CD14-positive monocyte (primary cell): Measurements from ENCODE around the gene LAS1L. TPM values are rescaled to one million over a fixed set of nuclear protein-coding genes. Genes with fewer than 3 reads are reported as not detected.
"Not testable (repeated sequence)": the region's sequence is repeated elsewhere in the genome, so short reads cannot be mapped to it uniquely, and the experiment has no call there.

Source experiments
- DNase-seq, 3 donors: peaks; one replicate each; pipeline ENCODE4 v3.0.0-alpha.2; 2011 to 2022
- H2AFZ ChIP-seq: 2 replicates; pipeline ENCODE4 v1.6.0; 2012; ENCODE audit warnings: mild to moderate bottlenecking, low read depth, low read length, inconsistent platforms; ENCODE audit not compliant: insufficient read depth, poor library complexity, severe bottlenecking
- H3K27ac ChIP-seq, 2 donors: 1 replicate in 1 of 2; 2 replicates in 1 of 2; pipeline ENCODE4 v1.5.1; 2012 to 2013; ENCODE audit warnings: low read length in 2 of 2, control low read depth in 1 of 2, inconsistent platforms in 1 of 2, low read depth in 1 of 2, mild to moderate bottlenecking in 1 of 2
- H3K27me3 ChIP-seq, 2 donors: one replicate each; pipeline versions ENCODE4 v1.6.0 to v1.6.1; 2011 to 2013; ENCODE audit warnings: low read length in 2 of 2; ENCODE audit not compliant: control insufficient read depth in 2 of 2, insufficient read depth in 2 of 2
- H3K36me3 ChIP-seq, 2 donors: replicated peaks in 1 of 2; 1 replicate in 1 of 2; 2 replicates in 1 of 2; pipeline versions ENCODE4 v1.5.1 to v1.6.1; 2012 to 2013; ENCODE audit warnings: low read length in 2 of 2, control low read depth in 1 of 2, inconsistent platforms in 1 of 2, mild to moderate bottlenecking in 1 of 2; ENCODE audit not compliant: insufficient read depth in 2 of 2, control insufficient read depth in 1 of 2
- H3K4me1 ChIP-seq, 2 donors: 1 replicate in 1 of 2; 2 replicates in 1 of 2; pipeline versions ENCODE4 v1.5.1 to v1.6.1; 2012 to 2013; ENCODE audit warnings: low read length in 2 of 2, control low read depth in 1 of 2, inconsistent platforms in 1 of 2, mild to moderate bottlenecking in 1 of 2, moderate library complexity in 1 of 2; ENCODE audit not compliant: insufficient read depth in 2 of 2, control insufficient read depth in 1 of 2
- H3K4me2 ChIP-seq: replicated peaks from 2 replicates; pipeline ENCODE3; 2012; ENCODE audit warnings: low read length, moderate library complexity, mild to moderate bottlenecking; ENCODE audit not compliant: poor library complexity, severe bottlenecking; ENCODE audit errors: extremely low read depth
- H3K4me3 ChIP-seq, 3 experiments: fragments of 200-600 bp in 1 of 3; sonication (generic) in 1 of 3; replicated peaks in 1 of 3; 1 replicate in 2 of 3; 2 replicates in 1 of 3; pipeline ENCODE4 v1.5.1; 2011 to 2013; ENCODE audit warnings: low read length in 3 of 3, mild to moderate bottlenecking in 3 of 3, control low read depth in 2 of 3, low read depth in 2 of 3, inconsistent platforms in 1 of 3, moderate library complexity in 1 of 3
- H3K79me2 ChIP-seq: 2 replicates; pipeline ENCODE4 v1.6.0; 2012; ENCODE audit warnings: mild to moderate bottlenecking, control low read depth, inconsistent platforms, low read length, moderate library complexity; ENCODE audit not compliant: insufficient read depth
- H3K9ac ChIP-seq: 2 replicates; pipeline ENCODE4 v1.6.0; 2017; ENCODE audit warnings: low read length, mild to moderate bottlenecking; ENCODE audit not compliant: insufficient read depth, poor library complexity, severe bottlenecking
- H3K9me3 ChIP-seq, 2 donors: replicated peaks in 1 of 2; 1 replicate in 1 of 2; 2 replicates in 1 of 2; pipeline versions ENCODE4 v1.5.1 to v1.6.1; 2012 to 2013; ENCODE audit warnings: low read length in 2 of 2, control low read depth in 1 of 2; ENCODE audit not compliant: control insufficient read depth in 1 of 2, insufficient read depth in 1 of 2
- H4K20me1 ChIP-seq: 2 replicates; pipeline ENCODE4 v1.6.0; 2012; ENCODE audit warnings: mild to moderate bottlenecking, low read length, control low read depth, moderate library complexity; ENCODE audit not compliant: insufficient read depth
- H3K27ac Mint-ChIP-seq, 7 donors: one replicate each; pipeline ENCODE4 v1.8.0; 2020; ENCODE audit warnings: mild to moderate bottlenecking in 7 of 7, mixed read lengths in 7 of 7, moderate library complexity in 6 of 7, inconsistent platforms in 2 of 7
- H3K27me3 Mint-ChIP-seq, 3 donors: one replicate each; pipeline ENCODE4 v1.8.0; 2021 to 2022; ENCODE audit warnings: low read depth in 3 of 3, mild to moderate bottlenecking in 3 of 3, mixed read lengths in 3 of 3, moderate library complexity in 3 of 3, inconsistent platforms in 1 of 3
- H3K36me3 Mint-ChIP-seq, 2 donors: one replicate each; pipeline ENCODE4 v1.8.0; 2020; ENCODE audit warnings: mixed read lengths in 2 of 2, inconsistent platforms in 1 of 2, mild to moderate bottlenecking in 1 of 2
- H3K4me1 Mint-ChIP-seq: one replicate; pipeline ENCODE4 v1.8.0; 2020; ENCODE audit warnings: mild to moderate bottlenecking, mixed read lengths
- H3K4me3 Mint-ChIP-seq, 2 donors: one replicate each; pipeline ENCODE4 v1.8.0; 2020; ENCODE audit warnings: mild to moderate bottlenecking in 2 of 2, mixed read lengths in 2 of 2, moderate library complexity in 1 of 2
- H3K9me3 Mint-ChIP-seq, 7 donors: one replicate each; pipeline ENCODE4 v1.8.0; 2020 to 2022; ENCODE audit warnings: mixed read lengths in 7 of 7, mild to moderate bottlenecking in 6 of 7, moderate library complexity in 6 of 7, inconsistent platforms in 2 of 7
- WGBS: methylation state at CpG from one replicate; pipeline ENCODE4 v1.1.5; 2013; ENCODE audit warnings: missing lambda C conversion rate; ENCODE audit not compliant: insufficient coverage; 5-methylcytosine and 5-hydroxymethylcytosine counted together
- intact Hi-C, 2 donors: fragments of 100-400 bp; cut with micrococcal nuclease; formaldehyde crosslinking; loops; one replicate each; pipeline versions ENCODE4 v1.15.0 to v1.15.1; 2023
- polyA plus RNA-seq, 3 donors: library from polyadenylated mRNA; depleted of rRNA in 1 of 3; unstranded in 2 of 3; stranded (reverse) in 1 of 3; fragments of 300-500 nt in 2 of 3; fragments of >200 nt in 1 of 3; fragmentation: Illumina TruSeq in 2 of 3; gene quantifications; 1 replicate in 2 of 3; 2 replicates in 1 of 3; pipeline ENCODE4 v1.2.3, GENCODE V29; 2012 to 2021
- TF ChIP-seq, protein P1 (sequence below): fragments of 200-600 bp; IDR thresholded peaks from one replicate; pipeline ENCODE4 v1.8.0; 2022; ENCODE audit warnings: antibody characterized with exemption, mild to moderate bottlenecking

LAS1L gene
- polyA plus RNA-seq, 3 donors = 15.9 to 17.1 (median 17.1) TPM

GRCh38 chrX:65574356-65574755 lies 39.8 kb upstream of the LAS1L start:
- Histone ChIP-seq H3K9me3 (no peaks in the 10 kb centered on the region), H3K36me3 (no peaks in the 10 kb centered on the region), H2AFZ (no peak overlapping the region), H4K20me1 (no peaks in the 10 kb centered on the region), H3K4me1 (no peaks in the 10 kb centered on the region), H3K4me2 (no peak overlapping the region), H3K4me3 (no peak overlapping the region), H3K27ac (no peak overlapping the region), H3K27me3 (peaks cover 0 to 39% of the 10 kb centered on the region in 2 donors), H3K9ac (no peak overlapping the region), H3K79me2 (no peaks in the 10 kb centered on the region)
- intact Hi-C loops = no loop called here
- Mint-ChIP-seq H3K4me1 (no peaks in the 10 kb centered on the region), H3K9me3 (peaks cover 0 to 2% (median 0%) of the 10 kb centered on the region in 7 donors), H3K36me3 (no peaks in the 10 kb centered on the region), H3K27ac (no peak overlapping the region), H3K27me3 (peaks cover 2 to 47% (median 2%) of the 10 kb centered on the region in 3 donors), H3K4me3 (no peak overlapping the region)
- WGBS = no CpG with 5 or more reads among the region's 2 CpGs
- TF ChIP-seq, protein P1, sequence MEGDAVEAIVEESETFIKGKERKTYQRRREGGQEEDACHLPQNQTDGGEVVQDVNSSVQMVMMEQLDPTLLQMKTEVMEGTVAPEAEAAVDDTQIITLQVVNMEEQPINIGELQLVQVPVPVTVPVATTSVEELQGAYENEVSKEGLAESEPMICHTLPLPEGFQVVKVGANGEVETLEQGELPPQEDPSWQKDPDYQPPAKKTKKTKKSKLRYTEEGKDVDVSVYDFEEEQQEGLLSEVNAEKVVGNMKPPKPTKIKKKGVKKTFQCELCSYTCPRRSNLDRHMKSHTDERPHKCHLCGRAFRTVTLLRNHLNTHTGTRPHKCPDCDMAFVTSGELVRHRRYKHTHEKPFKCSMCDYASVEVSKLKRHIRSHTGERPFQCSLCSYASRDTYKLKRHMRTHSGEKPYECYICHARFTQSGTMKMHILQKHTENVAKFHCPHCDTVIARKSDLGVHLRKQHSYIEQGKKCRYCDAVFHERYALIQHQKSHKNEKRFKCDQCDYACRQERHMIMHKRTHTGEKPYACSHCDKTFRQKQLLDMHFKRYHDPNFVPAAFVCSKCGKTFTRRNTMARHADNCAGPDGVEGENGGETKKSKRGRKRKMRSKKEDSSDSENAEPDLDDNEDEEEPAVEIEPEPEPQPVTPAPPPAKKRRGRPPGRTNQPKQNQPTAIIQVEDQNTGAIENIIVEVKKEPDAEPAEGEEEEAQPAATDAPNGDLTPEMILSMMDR = no peak
- no peak for DNase-seq

- Histone ChIP-seq H4K20me1 (no peaks in the 10 kb centered on the region), H3K27me3 (peaks cover 0 to 38% of the 10 kb centered on the region in 2 donors), H3K4me1 (no peaks in the 10 kb centered on the region), H3K4me3 (no peak overlapping the region), H3K9me3 (no peaks in the 10 kb centered on the region), H3K79me2 (no peaks in the 10 kb centered on the region), H3K27ac (no peak overlapping the region), H3K36me3 (no peaks in the 10 kb centered on the region), H3K9ac (no peak overlapping the region), H3K4me2 (no peak overlapping the region), H2AFZ (no peak overlapping the region)
- Mint-ChIP-seq H3K27me3 (peaks cover 2 to 44% (median 2%) of the 10 kb centered on the region in 3 donors), H3K27ac (no peak overlapping the region), H3K36me3 (no peaks in the 10 kb centered on the region), H3K4me3 (no peak overlapping the region), H3K4me1 (no peaks in the 10 kb centered on the region), H3K9me3 (peaks cover 0 to 2% (median 0%) of the 10 kb centered on the region in 7 donors)
- DNase-seq = no peak
- no CpG with 5 or more reads among the region's 4 CpGs for WGBS
- intact Hi-C loops = no loop called here
- TF ChIP-seq, protein P1 = no peak
Measured at GRCh38 chrX:65572971-65573370, 38.4 kb upstream of the LAS1L start.

- H3K4me2 ChIP-seq, intact Hi-C loops, H3K4me1 Mint-ChIP-seq, H3K4me1 ChIP-seq, H3K27ac Mint-ChIP-seq, H3K9ac ChIP-seq, H3K4me3 Mint-ChIP-seq, H3K36me3 Mint-ChIP-seq, H3K9me3 ChIP-seq, DNase-seq, H4K20me1 ChIP-seq, H3K36me3 ChIP-seq, H2AFZ ChIP-seq, H3K79me2 ChIP-seq, H3K27ac ChIP-seq, H3K4me3 ChIP-seq: not testable (repeated sequence)
- no CpG with 5 or more reads among the region's 1 CpG for WGBS
- H3K27me3 Mint-ChIP-seq = peaks cover 0 to 57% (median 6%) of the 10 kb centered on the region in 3 donors
- H3K9me3 Mint-ChIP-seq = peaks cover 0 to 14% (median 6%) of the 10 kb centered on the region in 7 donors
- peaks cover 0 to 17% of the 10 kb centered on the region in 2 donors for H3K27me3 ChIP-seq
Measured at GRCh38 chrX:65562850-65563249, 28.3 kb upstream of the LAS1L start.
